GM21528 (cell line): Measurements from ENCODE around the gene CHST15.

ENCODE experiments used
- ATAC-seq: cut with Tn5 transposase; IDR thresholded peaks from one replicate; pipeline ENCODE4 v1.9.1; 2021; ENCODE audit warnings: mild to moderate bottlenecking, moderate library complexity; ENCODE audit not compliant: unreplicated experiment, low FRiP score

Gene CHST15

GRCh38 chr10:124085680-124086079, 7.7 kb downstream of the CHST15 start:
- no peak for ATAC-seq

DNA sequence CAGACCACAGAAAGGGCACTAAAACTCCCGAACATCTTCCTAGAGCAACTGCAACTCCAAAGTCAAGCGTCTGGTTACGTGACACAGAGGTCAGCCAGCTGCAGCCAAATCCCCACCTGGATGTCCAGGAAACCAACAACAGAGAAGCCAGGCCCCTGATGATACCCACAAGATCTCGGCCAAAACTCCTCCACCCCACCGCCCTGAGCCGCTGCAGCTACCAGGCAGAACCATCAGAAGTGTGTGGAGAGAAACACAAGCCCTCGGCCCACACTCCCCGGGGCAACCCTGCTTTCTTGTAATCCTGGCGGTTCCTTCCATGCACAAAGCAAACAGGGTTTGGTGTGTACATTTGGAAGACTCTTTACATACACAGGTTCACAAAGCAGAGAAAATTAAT, 8.7 kb downstream of the CHST15 start:
- ATAC-seq, result no peak

GRCh38 chr10:124083740-124084397, 9.5 kb downstream of the CHST15 start:
- ATAC-seq, result no peak

- ATAC-seq, result no peak
Observed at GRCh38 chr10:124083047-124083739, 10.2 kb downstream of the CHST15 start.

DNA sequence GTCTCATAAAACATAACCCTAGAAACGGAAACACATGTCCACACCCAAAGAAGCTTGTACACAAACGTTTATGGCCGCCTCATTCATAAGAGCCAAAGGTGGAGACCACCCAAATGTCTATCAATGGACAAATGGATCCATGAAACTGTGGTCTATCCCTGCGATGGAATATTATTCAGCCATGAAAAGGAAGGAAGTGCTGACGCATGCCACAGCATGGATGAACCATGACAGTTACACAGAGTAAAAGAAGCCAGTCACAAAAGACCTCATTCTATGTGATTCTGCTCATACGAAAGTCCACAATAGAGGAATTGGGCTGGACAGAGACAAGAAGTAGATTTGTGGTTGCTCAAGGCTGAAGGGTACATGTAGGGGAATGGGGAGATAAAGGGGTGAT, 10.8 kb downstream of the CHST15 start:
- no peak for ATAC-seq

GRCh38 chr10:124081547-124082140, 11.8 kb downstream of the CHST15 start:
- no peak for ATAC-seq

- ATAC-seq, result no peak
Observed at GRCh38 chr10:124079864-124080263, 13.5 kb downstream of the CHST15 start.

GRCh38 chr10:124078714-124079113, 14.7 kb downstream of the CHST15 start:
- ATAC-seq, result no peak

DNA sequence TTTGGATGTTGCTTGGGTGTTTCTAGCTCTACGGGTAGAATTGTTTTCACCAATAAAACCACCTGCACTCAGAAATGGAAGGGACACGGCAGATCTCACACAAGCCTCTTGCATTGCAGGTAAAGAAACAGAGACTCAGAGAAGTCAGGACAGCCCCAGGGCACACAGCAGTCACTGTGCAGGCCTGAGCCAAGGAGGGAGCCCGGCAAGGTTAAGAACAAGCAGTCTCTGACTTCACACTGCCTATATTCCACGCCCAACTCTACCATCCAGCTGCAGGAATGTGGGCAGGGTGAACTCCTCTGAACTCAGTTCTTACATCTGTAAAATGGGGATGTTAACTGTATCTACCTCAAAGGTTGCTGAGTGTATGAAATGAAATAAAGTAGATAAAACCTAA, 15.4 kb downstream of the CHST15 start:
- ATAC-seq, result no peak

GRCh38 chr10:124077208-124077993, 16.0 kb downstream of the CHST15 start:
- no peak for ATAC-seq

DNA sequence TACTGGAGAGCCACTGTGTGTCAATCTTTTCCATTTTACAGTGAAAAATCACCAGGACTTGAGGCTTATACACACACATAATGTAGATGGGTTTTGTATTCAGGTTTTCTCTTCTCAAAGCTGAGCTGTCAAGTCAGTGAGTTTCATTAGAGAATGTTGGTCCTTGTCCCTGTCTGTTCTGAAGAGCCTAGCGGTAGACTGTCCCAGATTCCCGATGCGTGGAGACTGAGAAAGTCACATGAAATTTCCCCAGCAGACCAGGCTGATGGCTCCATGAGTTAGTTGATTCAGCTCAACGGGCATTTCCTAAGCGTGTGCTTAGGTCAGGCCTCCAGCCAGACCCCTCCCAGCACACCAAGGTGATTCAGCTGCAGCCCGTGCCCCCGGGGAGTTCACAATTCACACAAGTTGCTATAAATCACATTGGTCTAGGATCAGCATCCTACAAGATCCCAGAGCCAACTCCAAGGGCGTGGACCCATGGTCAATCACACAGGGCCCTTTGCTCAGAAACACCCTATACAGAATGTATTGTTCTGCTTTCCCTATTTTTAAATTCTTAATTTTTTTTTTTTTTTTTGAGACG, 17.2 kb downstream of the CHST15 start:
- ATAC-seq, result no peak

GRCh38 chr10:124075231-124075955, 18.0 kb downstream of the CHST15 start:
- ATAC-seq, result no peak

DNA sequence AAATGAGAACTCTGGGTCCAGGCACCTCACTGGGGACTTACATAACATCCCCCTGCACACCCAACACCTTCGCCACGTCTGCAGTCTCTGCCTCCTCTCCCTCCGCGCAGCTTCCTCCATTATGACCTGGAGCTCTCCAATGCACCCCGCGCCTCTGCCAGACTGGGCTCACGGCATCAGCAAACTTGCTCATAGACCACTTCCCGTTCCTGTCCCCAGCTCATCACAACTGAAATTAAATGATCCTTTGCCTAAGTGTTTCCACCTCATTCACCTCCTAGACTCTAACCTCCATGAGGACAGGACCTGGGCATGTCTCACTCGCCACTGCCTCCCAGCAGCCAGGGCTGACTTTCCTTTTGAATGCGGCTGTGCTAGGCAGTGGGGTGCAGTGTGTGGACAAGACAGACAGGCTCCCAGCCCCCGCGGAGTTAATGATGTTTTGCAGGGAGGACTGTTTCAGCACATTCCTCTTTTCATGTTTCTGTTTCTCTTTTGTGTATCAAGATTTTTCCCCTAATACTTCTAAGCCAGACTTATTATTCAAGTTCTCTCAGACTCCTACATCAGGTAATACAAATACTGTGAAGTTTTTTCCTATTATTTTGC, 18.8 kb downstream of the CHST15 start:
- ATAC-seq, result no peak

- ATAC-seq, result no peak
Observed at GRCh38 chr10:124073978-124074377, 19.4 kb downstream of the CHST15 start.

GRCh38 chr10:124072541-124072940, 20.9 kb downstream of the CHST15 start:
- no peak for ATAC-seq

GRCh38 chr10:124072106-124072505, 21.3 kb downstream of the CHST15 start:
- ATAC-seq, result no peak

DNA sequence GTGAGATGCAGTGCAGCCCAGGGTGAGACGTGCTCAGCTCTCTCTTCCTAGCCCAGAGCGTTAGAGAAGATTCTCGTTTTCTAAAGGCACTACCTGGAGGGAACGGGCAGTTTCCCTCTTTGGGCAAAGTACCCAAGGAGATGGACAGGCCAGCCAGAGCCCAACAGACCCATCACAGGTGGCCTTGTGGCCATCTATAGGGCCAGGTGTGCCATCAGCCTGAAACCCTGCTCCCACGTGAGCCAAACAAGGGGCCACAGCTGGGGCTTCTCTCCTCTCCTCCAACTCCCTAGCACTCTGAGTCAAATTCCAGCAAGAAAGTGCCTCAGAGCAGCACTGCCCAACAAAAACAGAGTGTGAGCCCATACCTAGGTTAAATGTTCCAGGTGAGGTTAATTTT, 22.3 kb downstream of the CHST15 start:
- ATAC-seq, result no peak

- no peak for ATAC-seq
Observed at GRCh38 chr10:124070666-124071065, 22.7 kb downstream of the CHST15 start.

DNA sequence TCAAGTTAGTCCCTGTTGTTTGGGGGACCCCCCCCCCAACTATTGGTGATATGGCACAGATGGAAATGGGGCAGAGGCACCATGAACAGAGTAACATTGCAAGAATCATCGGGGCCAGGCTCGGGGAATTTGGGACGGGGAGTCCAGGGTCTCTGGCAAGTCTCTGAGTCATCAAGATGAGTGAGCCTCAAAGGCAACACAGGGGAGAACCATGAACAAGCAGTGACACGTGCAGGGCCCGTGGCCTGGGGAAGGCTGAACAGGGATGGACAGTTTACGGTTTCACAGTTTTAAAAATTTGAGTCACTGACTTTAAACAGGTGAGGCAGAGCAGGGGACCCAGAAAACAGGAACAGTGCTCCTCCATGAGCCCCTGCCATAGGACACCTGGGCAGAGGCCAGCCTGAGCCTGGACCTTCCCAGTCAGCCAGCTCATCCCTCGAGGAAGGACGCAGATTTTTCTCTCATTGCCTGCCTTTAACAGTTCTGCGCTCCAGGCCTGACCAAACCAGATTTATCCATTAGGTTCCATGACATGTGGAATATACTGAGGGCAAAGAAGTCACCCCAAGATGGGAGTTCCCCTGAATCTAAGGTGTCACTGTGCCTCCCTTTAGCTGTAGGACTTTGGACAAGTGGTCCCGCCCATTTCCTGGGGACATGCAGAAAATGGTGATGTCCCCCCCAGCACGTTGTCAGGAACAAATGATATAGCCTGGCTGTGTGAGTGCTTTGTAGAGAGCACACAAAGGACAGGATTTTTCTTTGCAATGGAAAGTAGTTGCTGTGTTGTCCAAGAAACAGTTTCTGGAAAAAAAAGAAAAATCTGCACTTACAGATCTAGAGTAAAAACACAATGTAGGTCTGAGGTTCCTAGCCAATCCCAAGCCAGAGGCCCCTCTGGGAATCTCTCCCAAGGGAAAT, 23.8 kb downstream of the CHST15 start:
- no peak for ATAC-seq
